HG03432 (cell line): ENCODE data around the gene TNFSF13.
A peak's percentile ranks its signal among the peaks of the same experiment; 100 is the strongest.

ENCODE experiments used
- ATAC-seq: cut with Tn5 transposase; IDR thresholded peaks from one replicate; pipeline ENCODE4 v1.9.1; 2021; ENCODE audit warnings: mild to moderate bottlenecking, moderate library complexity; ENCODE audit not compliant: unreplicated experiment

Gene TNFSF13

GRCh38 chr17:7551396-7551795, 7.2 kb upstream of the TNFSF13 start:
- no peak for ATAC-seq

GRCh38 chr17:7552621-7553051, 5.9 kb upstream of the TNFSF13 start:
- peak; percentile 67 for ATAC-seq

- no peak for ATAC-seq
Observed at GRCh38 chr17:7553356-7553755, 5.2 kb upstream of the TNFSF13 start.

GRCh38 chr17:7555320-7555948, 3.1 kb upstream of the TNFSF13 start:
- ATAC-seq: no peak

GRCh38 chr17:7556627-7557026, 1.9 kb upstream of the TNFSF13 start:
- no peak for ATAC-seq

- ATAC-seq: no peak
Observed at GRCh38 chr17:7557147-7557764, 1.3 kb upstream of the TNFSF13 start.

- no peak for ATAC-seq
Observed at GRCh38 chr17:7557775-7558543, 591 bp upstream of the TNFSF13 start.

- ATAC-seq: no peak
Observed at GRCh38 chr17:7559320-7560171, 996 bp downstream of the TNFSF13 start.

GRCh38 chr17:7560172-7561027, 1.9 kb downstream of the TNFSF13 start:
- ATAC-seq: no peak

- peak; percentile 57 for ATAC-seq
Observed at GRCh38 chr17:7561028-7561575, 2.6 kb downstream of the TNFSF13 start.

- peak; percentile 72 for ATAC-seq
Observed at GRCh38 chr17:7561589-7562207, 3.1 kb downstream of the TNFSF13 start, which contains the start of gene SENP3. Gene SENP3 (plus strand): TSS chr17:7561919. CDS start chr17:7563077, 1,158 bp downstream.

- peak; percentile 13 for ATAC-seq
Observed at GRCh38 chr17:7562208-7562605, 3.7 kb downstream of the TNFSF13 start.

- ATAC-seq: no peak
Observed at GRCh38 chr17:7563115-7563869, 4.7 kb downstream of the TNFSF13 start.

- no peak for ATAC-seq
Observed at GRCh38 chr17:7569571-7569970, 11.0 kb downstream of the TNFSF13 start.

GRCh38 chr17:7570351-7570750, 11.8 kb downstream of the TNFSF13 start:
- no peak for ATAC-seq

- no peak for ATAC-seq
Observed at GRCh38 chr17:7572338-7572587, 13.7 kb downstream of the TNFSF13 start.

- peak; percentile 81 for ATAC-seq
Observed at GRCh38 chr17:7572588-7573323, 14.2 kb downstream of the TNFSF13 start.
